Stimulated activated CD8-positive, alpha-beta memory T cell treated with anti-CD3 and anti-CD28 coated beads, Interleukin-4, amount 100 ng/mL, for 4 hours (primary cell): Measurements from ENCODE around the gene PALM3.
"Not testable (repeated sequence)": the region's sequence is repeated elsewhere in the genome, so short reads cannot be mapped to it uniquely, and the experiment has no call there.

Experiments used
- DNase-seq, 2 donors: peaks; one replicate each; pipeline ENCODE4 v3.0.0-alpha.2; 2020; ENCODE audit warnings: low read depth in 2 of 2, low spot score in 1 of 2

PALM3 gene

GRCh38 chr19:14059652-14060155, 2.2 kb downstream of the PALM3 start:
- DNase-seq, result no peak

- no peak for DNase-seq
Observed at GRCh38 chr19:14059093-14059480, 2.8 kb downstream of the PALM3 start.

- DNase-seq, result no peak
Observed at GRCh38 chr19:14058182-14059092, 3.4 kb downstream of the PALM3 start.

- no peak for DNase-seq
Observed at GRCh38 chr19:14056741-14057356, 5.0 kb downstream of the PALM3 start.

- DNase-seq, result no peak
Observed at GRCh38 chr19:14056069-14056666, 5.7 kb downstream of the PALM3 start.

GRCh38 chr19:14055396-14055795, 6.5 kb downstream of the PALM3 start:
- no peak for DNase-seq

GRCh38 chr19:14054721-14055120, 7.2 kb downstream of the PALM3 start:
- DNase-seq, result no peak

GRCh38 chr19:14054099-14054498, 7.8 kb downstream of the PALM3 start:
- no peak for DNase-seq

- no peak for DNase-seq
Observed at GRCh38 chr19:14053500-14053899, 8.4 kb downstream of the PALM3 start.

- DNase-seq, result no peak
Observed at GRCh38 chr19:14053032-14053431, 8.8 kb downstream of the PALM3 start.

- no peak for DNase-seq
Observed at GRCh38 chr19:14052470-14052869, 9.4 kb downstream of the PALM3 start.

GRCh38 chr19:14051980-14052379, 9.9 kb downstream of the PALM3 start:
- no peak for DNase-seq

- not testable (repeated sequence) for DNase-seq
Observed at GRCh38 chr19:14050961-14051360, 10.9 kb downstream of the PALM3 start.

GRCh38 chr19:14050512-14050911, 11.4 kb downstream of the PALM3 start:
- no peak for DNase-seq

- peak; percentile 51 to 72 for DNase-seq
Observed at GRCh38 chr19:14048443-14049153, 13.3 kb downstream of the PALM3 start.

GRCh38 chr19:14047866-14048265, 14.0 kb downstream of the PALM3 start:
- not testable (repeated sequence) for DNase-seq

- not testable (repeated sequence) for DNase-seq
Observed at GRCh38 chr19:14042659-14043608, 18.9 kb downstream of the PALM3 start.

- DNase-seq, result no peak
Observed at GRCh38 chr19:14039181-14039580, 22.7 kb downstream of the PALM3 start.

- no peak for DNase-seq
Observed at GRCh38 chr19:14035706-14036105, 26.2 kb downstream of the PALM3 start.

- DNase-seq, result not testable (repeated sequence)
Observed at GRCh38 chr19:14035159-14035558, 26.7 kb downstream of the PALM3 start.
